AG10803 (cell line): ENCODE results near the gene BACH2.

Experiments used
- DNase-seq: peaks from one replicate; pipeline ENCODE4 v3.0.0; 2010; ENCODE audit warnings: low read depth
- H3K4me3 ChIP-seq: 2 replicates; pipeline ENCODE4 v1.5.1; 2011; ENCODE audit warnings: mild to moderate bottlenecking, low read length, control low read depth
- CTCF ChIP-seq: conservative IDR thresholded peaks from 2 replicates; pipeline ENCODE4 v1.5.1; 2011; ENCODE audit warnings: mild to moderate bottlenecking, low read length, control low read depth, inconsistent platforms

The BACH2 gene

GRCh38 chr6:90024633-90025032 is 272.0 kb downstream of the BACH2 start:
- DNase-seq, result no peak
- no peak for TF ChIP-seq CTCF
- no peak overlapping the region for H3K4me3 ChIP-seq

- no peak for TF ChIP-seq CTCF
- no peak overlapping the region for H3K4me3 ChIP-seq
- no peak for DNase-seq
Observed at GRCh38 chr6:90021711-90022110, 274.9 kb downstream of the BACH2 start.

DNA sequence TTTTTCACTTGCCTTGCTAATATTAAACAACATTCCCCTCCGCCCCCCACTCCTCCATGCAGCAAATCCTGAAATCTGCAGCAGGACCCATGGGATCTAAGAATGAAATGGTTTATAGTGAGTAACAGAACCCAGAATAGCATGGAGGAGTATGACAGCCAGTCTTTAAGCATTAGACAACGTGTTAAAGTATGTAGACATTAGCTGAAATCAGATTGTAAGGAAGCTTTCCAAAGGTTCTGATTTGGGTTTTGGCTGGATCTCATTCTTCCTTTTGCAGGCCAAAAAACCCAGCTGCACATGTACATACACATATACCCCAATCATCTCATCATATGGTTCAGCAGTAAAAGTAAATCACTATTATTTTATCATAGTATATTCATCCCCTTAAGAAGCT is 275.9 kb downstream of the BACH2 start:
- DNase-seq, result no peak
- TF ChIP-seq CTCF, result no peak
- no peak overlapping the region for H3K4me3 ChIP-seq

- no peak for DNase-seq
- no peak for TF ChIP-seq CTCF
- no peak overlapping the region for H3K4me3 ChIP-seq
Observed at GRCh38 chr6:90019216-90019615, 277.4 kb downstream of the BACH2 start.

DNA sequence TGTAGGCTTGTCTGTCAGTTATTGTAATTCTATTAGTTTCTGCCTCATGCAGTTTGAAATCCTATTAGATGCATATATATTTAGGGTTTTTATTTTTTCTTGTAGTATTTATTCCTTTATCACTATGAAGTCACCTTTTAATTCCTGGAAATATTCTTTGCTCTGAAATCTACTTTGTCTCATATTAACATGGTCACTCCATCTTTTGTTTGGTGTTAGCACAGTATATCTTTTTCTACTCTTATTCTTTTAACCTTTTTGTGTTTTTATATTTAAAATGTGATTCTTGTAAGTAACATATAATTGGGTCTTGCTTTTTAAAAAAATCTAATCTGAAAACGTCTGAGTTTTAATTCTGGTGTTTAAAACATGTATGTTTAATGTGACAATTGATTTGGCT is 280.8 kb downstream of the BACH2 start:
- no peak for DNase-seq
- no peak for TF ChIP-seq CTCF
- H3K4me3 ChIP-seq, result no peak overlapping the region

DNA sequence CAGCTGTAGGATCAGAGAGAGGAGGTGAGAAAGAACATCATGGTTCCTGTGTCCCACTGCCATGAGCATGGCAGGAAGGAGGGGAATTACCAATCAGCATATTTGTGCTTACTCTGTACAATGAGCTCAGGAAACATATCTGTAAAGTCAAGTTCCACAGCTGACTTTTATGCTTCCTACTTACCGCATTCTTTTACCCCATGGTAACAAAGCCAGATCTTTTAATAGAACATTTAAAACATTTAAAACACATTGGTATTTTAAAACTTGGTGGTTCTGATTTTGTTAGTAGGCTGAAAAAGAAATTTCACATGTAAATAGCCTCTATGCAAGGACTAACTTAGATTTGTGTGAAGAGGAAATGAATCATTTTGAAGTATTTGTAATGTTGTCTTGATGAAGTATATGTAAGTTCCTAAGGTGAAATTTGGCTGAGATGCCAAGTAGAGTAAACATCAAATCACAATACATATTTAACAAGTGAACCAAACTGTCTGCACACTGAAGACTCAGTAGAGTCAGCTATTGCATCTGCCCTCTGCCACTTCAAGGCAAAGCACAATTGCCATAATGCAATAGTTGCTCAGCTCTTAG is 287.6 kb downstream of the BACH2 start:
- DNase-seq, result peak; percentile 43
- H3K4me3 ChIP-seq, result no peak overlapping the region
- no peak for TF ChIP-seq CTCF

DNA sequence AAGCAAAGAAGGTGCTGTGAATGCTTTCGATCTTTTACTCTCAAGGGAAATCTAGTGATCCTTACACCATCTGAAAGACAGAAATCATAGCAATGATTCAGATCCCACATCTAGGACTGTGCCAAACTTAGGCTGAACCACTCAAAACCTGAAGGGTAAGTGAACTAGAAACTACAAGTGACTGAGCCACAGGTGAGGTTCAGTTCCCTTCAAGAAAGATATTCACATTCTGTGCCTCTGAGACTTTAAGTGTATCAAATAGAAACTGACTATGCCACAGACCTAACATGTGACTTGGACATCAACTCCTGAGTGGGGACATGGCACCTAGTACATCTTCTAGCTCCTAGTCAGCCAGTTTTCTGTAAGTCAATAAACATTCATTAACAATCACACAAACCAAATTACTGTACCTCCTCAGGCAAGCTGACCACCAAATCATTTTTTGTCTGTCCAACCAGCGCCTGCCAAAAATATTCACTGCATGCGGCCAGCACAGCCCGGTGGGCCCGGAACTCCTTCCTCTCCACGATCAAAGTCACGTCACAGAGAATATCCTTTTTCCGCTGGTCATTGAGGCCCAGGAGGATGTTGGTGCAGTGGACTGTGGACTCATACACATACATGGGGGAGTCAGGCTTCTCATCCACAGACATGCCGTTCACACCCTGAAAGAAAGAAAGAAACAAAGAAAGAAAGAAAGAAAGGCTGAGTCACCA is 288.3 kb downstream of the BACH2 start:
- DNase-seq, result no peak
- H3K4me3 ChIP-seq, result no peak overlapping the region
- no peak for TF ChIP-seq CTCF
